Dermis lymphatic vessel endothelial cell (primary cell): ENCODE results near the gene MAGI2. TPM values are rescaled to one million over a fixed set of nuclear protein-coding genes. Genes with fewer than 3 reads are reported as not detected.

ENCODE experiments used
- total RNA-seq: library from RNA; depleted of rRNA; stranded (reverse); fragments of >200 nt; gene quantifications from 2 replicates; pipeline ENCODE4 v1.2.1, GENCODE V29; 2014

Gene MAGI2
- 0.33 and 0.60 TPM in 2 replicates for total RNA-seq

GRCh38 chr7:79453558-79454360, at the start of gene MAGI2:
Gene MAGI2, minus strand, starts transcription at chr7:79453667. Its CDS starts 347 bp downstream, at chr7:79453320.

